Activated T-cell treated with anti-CD3 and anti-CD28 coated beads for 4 hours (primary cell): ENCODE measurements around the gene CTDNEP1.

Experiments
- DNase-seq: peaks from one replicate; pipeline ENCODE4 v3.0.0-alpha.2; 2020

The CTDNEP1 gene

GRCh38 chr17:7251661-7252175 is at the start of gene CTDNEP1:
TSS of gene CTDNEP1 (minus strand) at chr17:7251734. CDS start at chr17:7251296, 438 bp downstream.
- DNase-seq, result peak; percentile 99

GRCh38 chr17:7296189-7296861 is 44.8 kb upstream of the CTDNEP1 start:
- DNase-seq, result peak; percentile 56

DNA sequence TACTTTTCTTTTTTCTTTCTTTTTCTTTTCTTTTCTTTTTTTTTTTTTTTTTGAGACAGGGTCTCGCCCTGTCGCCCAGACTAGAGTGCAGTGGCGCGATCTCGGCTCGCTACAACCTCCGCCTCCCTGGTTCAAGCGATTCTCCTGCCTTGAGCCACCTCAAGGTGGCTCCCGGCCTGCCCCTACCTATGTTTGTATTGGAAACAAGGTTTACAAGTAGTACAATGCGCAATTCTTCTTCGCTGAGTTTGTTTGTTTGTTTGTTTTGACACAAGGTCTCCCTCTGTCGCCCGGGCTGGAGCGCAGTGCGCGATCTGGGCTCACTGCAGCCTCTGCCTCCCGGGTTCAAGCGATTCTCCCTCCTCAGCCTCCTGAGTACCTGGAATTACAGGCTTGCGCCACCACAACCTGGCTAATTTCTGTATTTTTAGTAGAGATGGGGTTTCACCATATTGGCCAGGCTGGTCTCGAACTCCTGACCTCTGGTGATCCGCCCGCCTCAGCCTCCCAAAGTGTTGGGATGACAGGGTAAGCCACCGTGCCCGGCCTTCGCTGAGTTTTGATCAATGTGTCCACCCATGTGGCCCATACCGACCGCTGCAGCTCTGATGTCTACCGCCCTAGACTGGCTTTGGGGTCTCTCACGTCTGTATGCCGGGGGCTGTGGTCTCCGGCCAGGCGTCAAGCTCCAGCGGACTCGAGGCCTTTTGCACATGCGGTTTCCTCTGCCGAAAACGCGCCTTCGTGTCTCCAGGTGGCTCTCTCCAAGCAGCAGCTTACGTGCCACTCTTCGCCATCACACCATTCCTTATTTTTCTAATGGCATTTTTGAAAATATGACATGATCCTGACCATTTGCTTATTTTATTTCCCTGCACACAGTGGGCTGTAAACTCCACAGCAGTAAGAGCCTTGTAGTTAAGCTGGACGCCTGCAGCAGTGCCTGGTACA is 44.0 kb upstream of the CTDNEP1 start:
- DNase-seq, result no peak

GRCh38 chr17:7294614-7295153 is 43.1 kb upstream of the CTDNEP1 start, which contains the start of gene YBX2:
TSS of gene YBX2 (minus strand) at chr17:7294639. CDS start at chr17:7294500, 139 bp downstream.
- peak; percentile 55 for DNase-seq

- no peak for DNase-seq
These were observed 42.5 kb upstream of the CTDNEP1 start for GRCh38 chr17:7293816-7294613.

DNA sequence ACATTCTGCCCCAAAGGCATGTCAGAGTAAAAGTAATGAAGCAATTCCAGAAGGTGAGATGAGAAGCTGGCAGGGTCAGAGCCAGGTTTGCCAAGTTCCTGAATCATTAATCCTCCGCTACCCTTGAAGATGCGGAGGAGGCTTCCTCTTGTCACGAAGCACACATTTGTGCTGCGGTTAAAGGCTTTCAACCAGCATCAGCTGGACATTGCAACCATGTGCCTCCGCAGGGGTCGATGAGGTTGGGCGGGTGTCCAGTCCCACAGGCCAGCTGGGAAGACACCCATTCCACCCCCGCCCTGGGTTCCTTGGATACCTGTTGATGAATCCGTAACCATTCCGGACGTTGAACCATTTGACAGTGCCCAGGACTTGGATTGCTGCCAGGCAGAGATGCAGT is 41.6 kb upstream of the CTDNEP1 start:
- DNase-seq, result no peak

DNA sequence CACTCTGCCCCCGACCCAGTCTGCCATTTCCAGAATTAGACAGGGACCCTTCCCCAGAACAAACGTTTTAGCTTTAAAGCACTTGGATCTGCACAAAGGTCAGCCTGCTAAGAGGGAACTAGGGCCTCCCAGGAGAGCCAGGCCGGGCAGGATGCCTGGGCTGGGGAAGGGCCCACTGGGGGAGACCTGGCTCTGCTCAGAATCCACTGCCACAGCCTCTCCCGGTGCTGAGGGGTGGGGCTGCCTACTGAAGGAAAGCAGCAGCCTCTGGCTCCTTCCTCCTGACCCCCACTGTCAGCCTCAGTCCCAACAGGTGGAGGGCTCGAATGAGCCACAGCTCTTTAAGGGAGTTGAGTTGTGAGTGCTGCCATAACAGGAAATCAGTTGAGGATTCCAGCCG is 41.2 kb upstream of the CTDNEP1 start:
- DNase-seq, result no peak

DNA sequence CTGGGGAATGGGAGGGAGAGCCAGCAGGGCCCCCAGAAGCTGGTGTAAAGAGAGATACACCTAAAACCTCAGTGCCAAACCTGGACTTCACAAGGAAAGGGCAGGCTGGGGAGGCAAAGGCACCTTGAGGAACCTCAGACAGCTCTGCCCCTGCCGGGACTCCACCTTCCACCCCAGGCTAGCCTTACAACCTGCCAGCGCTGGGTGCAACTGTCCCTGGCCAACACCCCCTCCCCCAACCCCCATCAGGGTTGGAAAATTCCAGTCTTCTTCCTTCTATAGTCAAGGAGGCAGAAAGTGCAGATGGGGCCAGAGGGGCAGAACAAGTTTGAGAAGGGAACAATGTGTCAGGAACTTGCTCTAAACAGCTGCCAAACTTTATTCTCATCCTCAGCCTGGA is 40.7 kb upstream of the CTDNEP1 start:
- DNase-seq, result no peak

GRCh38 chr17:7290685-7291084 is 39.2 kb upstream of the CTDNEP1 start:
- no peak for DNase-seq

DNA sequence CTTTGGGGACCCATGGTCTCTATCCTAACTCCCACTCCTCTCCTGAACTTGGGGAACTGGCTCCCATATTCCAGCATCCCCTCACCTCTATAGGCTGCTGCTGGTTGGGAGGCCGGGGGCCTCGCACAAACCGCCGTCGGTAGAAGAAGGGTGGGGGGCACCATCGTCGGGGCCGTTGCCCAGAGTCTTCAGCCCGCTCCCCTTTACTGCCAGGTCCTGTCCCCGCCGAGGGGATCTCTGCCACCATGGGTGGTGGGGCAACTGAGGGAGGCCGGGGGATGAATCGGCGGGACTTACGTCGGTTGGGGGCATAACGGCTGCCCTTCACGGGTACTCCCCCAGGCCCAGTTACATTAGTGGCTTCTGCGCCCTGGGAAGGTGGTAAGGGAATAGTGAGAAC is 38.6 kb upstream of the CTDNEP1 start:
- no peak for DNase-seq

DNA sequence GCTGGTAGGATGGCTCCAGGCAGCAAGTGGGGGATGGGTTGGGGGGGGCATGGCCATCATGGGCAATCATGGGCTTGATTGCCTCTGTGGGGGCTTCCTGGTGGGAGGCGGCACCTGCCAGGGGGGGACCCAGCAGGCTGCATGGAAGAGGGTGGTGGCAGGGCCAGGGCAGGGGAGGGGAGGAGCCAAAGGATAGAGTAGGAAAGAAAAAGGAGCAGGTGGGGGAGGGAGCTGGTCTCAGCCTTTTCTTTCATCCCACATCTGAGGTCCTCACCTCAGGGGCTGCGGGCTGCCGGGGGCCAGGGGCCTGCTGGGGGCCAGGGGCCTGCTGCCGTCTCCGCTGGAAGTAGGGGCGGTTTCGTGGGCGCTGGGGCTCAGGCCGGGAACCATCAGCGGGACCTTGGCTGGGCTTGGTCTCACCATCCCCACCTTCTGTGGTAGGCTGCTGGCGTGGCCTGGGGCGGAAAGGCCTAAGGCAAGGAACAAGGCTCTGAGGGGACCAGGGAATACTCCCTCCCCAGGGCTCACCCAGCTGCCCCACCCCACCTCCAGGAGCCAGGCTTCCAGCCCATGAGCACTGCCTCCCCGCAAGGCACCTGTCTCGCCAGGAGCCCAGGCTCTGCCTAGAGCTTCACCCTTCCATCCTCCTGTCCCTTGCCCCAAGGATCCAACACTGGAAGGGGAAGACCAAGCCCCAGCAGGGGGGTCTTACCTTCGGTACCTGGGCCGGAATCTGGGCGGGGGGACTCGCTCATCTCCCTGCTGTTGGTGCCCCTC is 37.9 kb upstream of the CTDNEP1 start:
- no peak for DNase-seq

GRCh38 chr17:7285679-7286078 is 34.1 kb upstream of the CTDNEP1 start:
- DNase-seq, result no peak

DNA sequence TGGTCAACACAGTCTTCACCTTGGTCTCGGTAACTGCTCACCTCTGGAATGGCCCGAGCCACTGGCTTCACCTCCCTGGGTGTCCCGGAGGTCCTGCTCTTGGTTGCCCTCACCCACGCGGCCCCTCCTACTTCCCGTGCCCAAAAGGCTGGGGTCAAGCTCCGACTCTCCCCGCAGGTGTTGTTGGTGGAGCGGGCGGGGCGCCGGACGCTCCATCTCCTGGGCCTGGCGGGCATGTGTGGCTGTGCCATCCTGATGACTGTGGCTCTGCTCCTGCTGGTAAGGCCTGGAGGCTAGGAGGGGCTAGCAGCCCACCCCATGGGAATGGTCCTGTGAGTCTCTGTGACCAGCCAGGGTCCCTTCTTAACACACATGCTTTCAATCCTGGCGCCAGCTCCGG is 33.4 kb upstream of the CTDNEP1 start:
- DNase-seq, result no peak

GRCh38 chr17:7283471-7284216 is 32.1 kb upstream of the CTDNEP1 start:
- DNase-seq, result no peak

DNA sequence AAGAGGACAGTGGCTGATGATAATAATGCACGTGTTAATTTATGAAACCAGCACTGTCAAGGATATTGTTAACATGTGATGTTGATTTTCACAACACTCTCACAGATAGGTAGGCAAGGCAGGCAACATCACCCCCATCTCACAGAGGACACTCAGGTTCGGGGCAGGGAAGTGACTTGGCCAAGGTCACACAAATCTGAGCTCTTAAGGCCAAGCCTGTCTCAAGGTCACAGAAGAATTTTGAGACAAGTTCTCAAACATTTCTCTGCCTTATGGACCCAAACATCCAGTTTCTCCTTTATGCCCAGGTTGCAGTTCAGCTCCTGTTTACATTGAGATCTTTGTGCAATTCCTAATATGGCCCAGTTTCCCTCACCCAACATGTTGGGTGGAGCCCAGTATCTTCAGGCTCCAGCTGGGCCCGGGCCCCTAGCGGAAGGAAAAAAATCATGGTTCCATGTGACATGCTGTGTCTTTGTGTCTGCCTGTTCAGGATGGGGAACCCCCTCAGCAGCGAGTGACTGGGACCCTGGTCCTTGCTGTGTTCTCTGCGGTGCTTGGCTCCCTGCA is 31.3 kb upstream of the CTDNEP1 start:
- DNase-seq, result no peak

- no peak for DNase-seq
These were observed 30.6 kb upstream of the CTDNEP1 start for GRCh38 chr17:7281953-7282751.

- peak; percentile 81 for DNase-seq
These were observed 29.8 kb upstream of the CTDNEP1 start, which contains the start of gene SLC2A4 for GRCh38 chr17:7281074-7281952. TSS of gene SLC2A4 (plus strand) at chr17:7281718. CDS start at chr17:7281935, 217 bp downstream.

GRCh38 chr17:7280519-7281073 is 29.1 kb upstream of the CTDNEP1 start:
- DNase-seq, result peak; percentile 82
